A673 (cell line): ENCODE results near the gene ZCCHC24. TPM values are rescaled to one million over a fixed set of nuclear protein-coding genes. Genes with fewer than 3 reads are reported as not detected.

Source experiments
- BruUV-seq: library from RNA; stranded (reverse); fragments of 400-500 nt; replicated peaks from 2 replicates; lab custom pipeline; 2021; lab: Mats Ljungman, UMichigan
- CTCF ChIA-PET: fragments of 300-600 bp; sonication (Branson Sonifier 250); formaldehyde crosslinking; loops from one replicate; lab custom pipeline; 2022; ENCODE audit warnings: antibody characterized with exemption; lab: Charles Lee
- POLR2A ChIA-PET: fragments of 300-600 bp; sonication (Branson Sonifier 250); formaldehyde crosslinking; loops from one replicate; lab custom pipeline; 2022; ENCODE audit warnings: antibody characterized with exemption; ENCODE audit not compliant: low non-redundant PET; lab: Charles Lee
- DNase-seq: peaks from one replicate; pipeline ENCODE4 v3.0.0-alpha.2; 2015; ENCODE audit warnings: low spot score
- H3K27ac ChIP-seq: fragments of 200-600 bp; sonication (generic); 2 replicates; pipeline ENCODE4 v1.5.1; 2016; ENCODE audit warnings: mixed run types, low read depth, mild to moderate bottlenecking, mixed read lengths, antibody characterized with exemption, low read length; ENCODE audit not compliant: poor library complexity, severe bottlenecking
- H3K27me3 ChIP-seq: fragments of 200-600 bp; sonication (generic); replicated peaks from 2 replicates; pipeline ENCODE4 v1.6.1; 2017; ENCODE audit warnings: mixed run types, low read depth, mild to moderate bottlenecking, mixed read lengths, antibody characterized with exemption, low read length; ENCODE audit not compliant: insufficient read depth, poor library complexity
- H3K36me3 ChIP-seq: fragments of 200-600 bp; sonication (generic); 2 replicates; pipeline ENCODE4 v1.6.1; 2016; ENCODE audit warnings: mixed run types, mild to moderate bottlenecking, mixed read lengths, antibody characterized with exemption, low read length; ENCODE audit not compliant: insufficient read depth, poor library complexity, severe bottlenecking
- H3K4me1 ChIP-seq: fragments of 200-600 bp; sonication (generic); 2 replicates; pipeline ENCODE4 v1.6.1; 2017; ENCODE audit warnings: mixed run types, mild to moderate bottlenecking, mixed read lengths, antibody characterized with exemption, low read length; ENCODE audit not compliant: insufficient read depth, poor library complexity, severe bottlenecking
- H3K4me3 ChIP-seq: fragments of 200-600 bp; sonication (generic); 2 replicates; pipeline ENCODE4 v1.5.1; 2016; ENCODE audit warnings: low read depth, mixed run types, mild to moderate bottlenecking, mixed read lengths, low read length; ENCODE audit not compliant: poor library complexity, severe bottlenecking
- H3K9me3 ChIP-seq: fragments of 200-600 bp; sonication (generic); 2 replicates; pipeline ENCODE4 v1.6.1; 2016; ENCODE audit warnings: mixed run types, low read depth, mild to moderate bottlenecking, mixed read lengths, antibody characterized with exemption, low read length; ENCODE audit not compliant: poor library complexity, severe bottlenecking
- CTCF ChIP-seq: fragments of 300-800, 200-600 bp; sonication (generic); conservative IDR thresholded peaks from 2 replicates; pipeline ENCODE4 v1.5.1; 2017; ENCODE audit warnings: low read depth, mild to moderate bottlenecking, antibody characterized with exemption, low read length, moderate library complexity, mixed read lengths
- EZH2 ChIP-seq: fragments of 200-600 bp; sonication (generic); IDR thresholded peaks from 2 replicates; pipeline ENCODE4 v1.6.1; 2017; ENCODE audit warnings: borderline replicate concordance, low read depth, mild to moderate bottlenecking, mixed read lengths, antibody characterized with exemption, low read length; ENCODE audit not compliant: poor library complexity, severe bottlenecking
- intact Hi-C: fragments of 100-400 bp; cut with micrococcal nuclease; formaldehyde crosslinking; loops from one replicate; pipeline ENCODE4 v1.10.0; 2022; ENCODE audit not compliant: unreplicated experiment
- total RNA-seq: library from RNA; stranded (reverse); gene quantifications from 2 replicates; pipeline ENCODE4 v1.2.3, GENCODE V29; 2021

The ZCCHC24 gene
- total RNA-seq, 1 experiment from 2014 or later, result 9.8 TPM

GRCh38 chr10:79463578-79464496 is 18.4 kb upstream of the ZCCHC24 start:
- H3K9me3 ChIP-seq, result no peaks in the 10 kb centered on the region
- no TSS peak for BruUV-seq
- no peak overlapping the region for H3K4me3 ChIP-seq
- DNase-seq, result no peak
- ChIA-PET CTCF (interaction anchor here (0.6 kb wide), 1 partner anchor 8 kb away, joined by 3 read pairs; no protein-coding TSS in a partner anchor), POLR2A (no interaction called here)
- H3K27ac ChIP-seq, result no peak overlapping the region
- no peaks in the 10 kb centered on the region for H3K27me3 ChIP-seq
- H3K4me1 ChIP-seq, result no peaks in the 10 kb centered on the region
- intact Hi-C loops, result no loop called here
- H3K36me3 ChIP-seq, result no peaks in the 10 kb centered on the region
- no peak for TF ChIP-seq EZH2
- no peak for TF ChIP-seq CTCF

- Histone ChIP-seq H3K27me3 (no peaks in the 10 kb centered on the region), H3K9me3 (no peaks in the 10 kb centered on the region), H3K27ac (no peak overlapping the region), H3K36me3 (no peaks in the 10 kb centered on the region), H3K4me1 (no peaks in the 10 kb centered on the region), H3K4me3 (no peak overlapping the region)
- no TSS peak for BruUV-seq
- TF ChIP-seq CTCF (no peak), EZH2 (no peak)
- POLR2A ChIA-PET, result interaction anchor here (0.6 kb wide), 1 partner anchor 14 kb away, joined by 3 read pairs; no protein-coding TSS in a partner anchor
- CTCF ChIA-PET, result no interaction called here
- DNase-seq, result no peak
- intact Hi-C loops, result no loop called here
These were observed 15.3 kb upstream of the ZCCHC24 start for GRCh38 chr10:79460687-79461086.

DNA sequence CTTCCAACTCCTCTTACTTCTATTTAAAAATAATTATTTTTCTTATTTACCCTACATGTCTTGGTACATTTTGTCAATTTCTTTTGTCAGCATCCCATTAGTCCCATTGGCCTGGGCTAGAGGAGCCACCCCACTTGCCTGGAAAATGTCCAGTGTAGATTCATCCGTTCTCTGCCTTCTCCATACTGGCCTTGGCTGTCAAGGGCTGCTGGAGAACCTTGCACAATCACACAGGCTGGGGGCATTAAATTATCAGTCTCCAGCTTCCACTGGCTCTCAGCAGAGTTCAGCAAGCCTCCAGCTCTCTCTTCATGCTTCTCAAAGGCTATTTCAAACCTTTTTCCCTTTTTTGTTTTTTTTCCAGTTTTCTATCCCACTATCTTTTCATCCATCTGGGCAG is 13.8 kb upstream of the ZCCHC24 start:
- Histone ChIP-seq H3K27ac (no peak overlapping the region), H3K27me3 (no peaks in the 10 kb centered on the region), H3K36me3 (no peaks in the 10 kb centered on the region), H3K4me3 (no peak overlapping the region), H3K9me3 (no peaks in the 10 kb centered on the region), H3K4me1 (no peaks in the 10 kb centered on the region)
- intact Hi-C loops, result no loop called here
- no peak for TF ChIP-seq CTCF
- TF ChIP-seq EZH2, result no peak
- ChIA-PET POLR2A (no interaction called here), CTCF (no interaction called here)
- no TSS peak for BruUV-seq
- no peak for DNase-seq
